ENCODE data around the gene AATK. TPM values are rescaled to one million over a fixed set of nuclear protein-coding genes. Genes with fewer than 3 reads are reported as not detected.

The AATK gene
- total and polyA plus RNA-seq, 2 donors (not counting 3 experiments of a cell fraction or from before 2014, with no cell fraction given): 0.69 to 1.00 TPM

- Histone ChIP-seq H3K79me2 (ENCODE audit: control insufficient read depth, insufficient read depth, low read length) (no peaks in the 10 kb centered on the region), H3K9ac (replicated peaks; ENCODE audit: extremely low read depth, insufficient read depth, low read length) (no peak within 1 kb of the TSS), H3K4me1 (ENCODE audit: control insufficient read depth, extremely low read depth, insufficient read depth, low read length) (no peaks in the 10 kb centered on the region), H4K20me1 (replicated peaks; ENCODE audit: control insufficient read depth, extremely low read depth, insufficient read depth, low read length) (no peaks in the 10 kb centered on the region), H3K27ac (ENCODE audit: insufficient read depth, low read depth, low read length) (no peak within 1 kb of the TSS), H3K4me3 (replicated peaks in 1 of 3; ENCODE audit: insufficient read depth in 1 of 3, low read depth in 1 of 3, low read length in 3 of 3) (no peak within 1 kb of the TSS), H3K27me3 (ENCODE audit: control insufficient read depth in 2 of 2, insufficient read depth in 2 of 2, low read length in 2 of 2) (peaks cover 5 to 6% of the 10 kb centered on the region in 2 experiments), H3K4me2 (ENCODE audit: insufficient read depth, low read length) (no peak within 1 kb of the TSS), H3K9me1 (replicated peaks; ENCODE audit: control insufficient read depth, extremely low read depth, insufficient read depth, low read length) (no peaks in the 10 kb centered on the region), H3K36me3 (ENCODE audit: control insufficient read depth in 2 of 2, extremely low read depth in 1 of 2, insufficient read depth in 2 of 2, low read length in 2 of 2) (no peaks in the 10 kb centered on the region), H2AFZ (ENCODE audit: low read depth, low read length) (no peak within 1 kb of the TSS), H3K9me3 (replicated peaks; ENCODE audit: control insufficient read depth, insufficient read depth, low read length) (no peaks in the 10 kb centered on the region)
- FAIRE-seq (no peak), DNase-seq (ENCODE audit: low read depth, low spot score) (no peak)
- no TSS peak for BruUV-seq (replicated peaks)
- dilution Hi-C loops (cut with MboI; ENCODE audit: extremely low pct_ligation_motif_present, low sequenced_read_pairs) (no loop called here), intact Hi-C loops (cut with micrococcal nuclease) (no loop called here)
- POLR2A ChIA-PET: no interaction called here
- TF ChIP-seq POLR2AphosphoS5 (IDR thresholded peaks at IDR 0.05; ENCODE audit: insufficient read depth, low read depth, low read length) (no peak), EZH2 (IDR thresholded peaks at IDR 0.05; ENCODE audit: borderline replicate concordance, low read depth, low read length, severe bottlenecking) (no peak), MYC (IDR thresholded peaks at IDR 0.05; ENCODE audit: low read depth, low read length) (no peak), GATA2 (IDR thresholded peaks at IDR 0.05; ENCODE audit: insufficient read depth, insufficient read length, low read depth, low read length) (no peak), JUN (IDR thresholded peaks at IDR 0.05; ENCODE audit: borderline replicate concordance, insufficient read depth, insufficient read length, low read depth) (no peak), FOS (IDR thresholded peaks at IDR 0.05; ENCODE audit: borderline replicate concordance, insufficient read depth, low read length) (no peak), POLR2A (IDR thresholded peaks at IDR 0.05; ENCODE audit: low read depth, low read length) (no peak)
- TF ChIP-seq, protein P1, sequence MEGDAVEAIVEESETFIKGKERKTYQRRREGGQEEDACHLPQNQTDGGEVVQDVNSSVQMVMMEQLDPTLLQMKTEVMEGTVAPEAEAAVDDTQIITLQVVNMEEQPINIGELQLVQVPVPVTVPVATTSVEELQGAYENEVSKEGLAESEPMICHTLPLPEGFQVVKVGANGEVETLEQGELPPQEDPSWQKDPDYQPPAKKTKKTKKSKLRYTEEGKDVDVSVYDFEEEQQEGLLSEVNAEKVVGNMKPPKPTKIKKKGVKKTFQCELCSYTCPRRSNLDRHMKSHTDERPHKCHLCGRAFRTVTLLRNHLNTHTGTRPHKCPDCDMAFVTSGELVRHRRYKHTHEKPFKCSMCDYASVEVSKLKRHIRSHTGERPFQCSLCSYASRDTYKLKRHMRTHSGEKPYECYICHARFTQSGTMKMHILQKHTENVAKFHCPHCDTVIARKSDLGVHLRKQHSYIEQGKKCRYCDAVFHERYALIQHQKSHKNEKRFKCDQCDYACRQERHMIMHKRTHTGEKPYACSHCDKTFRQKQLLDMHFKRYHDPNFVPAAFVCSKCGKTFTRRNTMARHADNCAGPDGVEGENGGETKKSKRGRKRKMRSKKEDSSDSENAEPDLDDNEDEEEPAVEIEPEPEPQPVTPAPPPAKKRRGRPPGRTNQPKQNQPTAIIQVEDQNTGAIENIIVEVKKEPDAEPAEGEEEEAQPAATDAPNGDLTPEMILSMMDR (IDR thresholded peaks at IDR 0.05; ENCODE audit: extremely low read depth in 1 of 2, insufficient read depth in 1 of 2, low read depth in 1 of 2, low read length in 2 of 2): no peak
- TF ChIP-seq, protein P2, sequence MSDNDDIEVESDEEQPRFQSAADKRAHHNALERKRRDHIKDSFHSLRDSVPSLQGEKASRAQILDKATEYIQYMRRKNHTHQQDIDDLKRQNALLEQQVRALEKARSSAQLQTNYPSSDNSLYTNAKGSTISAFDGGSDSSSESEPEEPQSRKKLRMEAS (IDR thresholded peaks at IDR 0.05; ENCODE audit: insufficient read depth, insufficient read length): no peak
- CTCF ChIA-PET: no interaction called here
Measured at GRCh38 chr17:81165246-81166032, 582 bp downstream of the AATK start, which contains the start of gene PVALEF. PVALEF (plus strand) TSS chr17:81165507; CDS start chr17:81181227, 15,720 bp downstream.

Data from endothelial cell of umbilical vein (primary cell).